ENCODE results near the gene RAP1GAP. TPM values are rescaled to one million over a fixed set of nuclear protein-coding genes. Genes with fewer than 3 reads are reported as not detected.

The RAP1GAP gene
- total and polyA plus RNA-seq, 4 donors, result 8.6 to 23.1 (median 11.3) TPM

GRCh38 chr1:21636029-21636428 is 33.1 kb downstream of the RAP1GAP start:
- no peak for TF ChIP-seq HNF4G (IDR thresholded peaks at IDR 0.05)
- TF ChIP-seq, protein P1, sequence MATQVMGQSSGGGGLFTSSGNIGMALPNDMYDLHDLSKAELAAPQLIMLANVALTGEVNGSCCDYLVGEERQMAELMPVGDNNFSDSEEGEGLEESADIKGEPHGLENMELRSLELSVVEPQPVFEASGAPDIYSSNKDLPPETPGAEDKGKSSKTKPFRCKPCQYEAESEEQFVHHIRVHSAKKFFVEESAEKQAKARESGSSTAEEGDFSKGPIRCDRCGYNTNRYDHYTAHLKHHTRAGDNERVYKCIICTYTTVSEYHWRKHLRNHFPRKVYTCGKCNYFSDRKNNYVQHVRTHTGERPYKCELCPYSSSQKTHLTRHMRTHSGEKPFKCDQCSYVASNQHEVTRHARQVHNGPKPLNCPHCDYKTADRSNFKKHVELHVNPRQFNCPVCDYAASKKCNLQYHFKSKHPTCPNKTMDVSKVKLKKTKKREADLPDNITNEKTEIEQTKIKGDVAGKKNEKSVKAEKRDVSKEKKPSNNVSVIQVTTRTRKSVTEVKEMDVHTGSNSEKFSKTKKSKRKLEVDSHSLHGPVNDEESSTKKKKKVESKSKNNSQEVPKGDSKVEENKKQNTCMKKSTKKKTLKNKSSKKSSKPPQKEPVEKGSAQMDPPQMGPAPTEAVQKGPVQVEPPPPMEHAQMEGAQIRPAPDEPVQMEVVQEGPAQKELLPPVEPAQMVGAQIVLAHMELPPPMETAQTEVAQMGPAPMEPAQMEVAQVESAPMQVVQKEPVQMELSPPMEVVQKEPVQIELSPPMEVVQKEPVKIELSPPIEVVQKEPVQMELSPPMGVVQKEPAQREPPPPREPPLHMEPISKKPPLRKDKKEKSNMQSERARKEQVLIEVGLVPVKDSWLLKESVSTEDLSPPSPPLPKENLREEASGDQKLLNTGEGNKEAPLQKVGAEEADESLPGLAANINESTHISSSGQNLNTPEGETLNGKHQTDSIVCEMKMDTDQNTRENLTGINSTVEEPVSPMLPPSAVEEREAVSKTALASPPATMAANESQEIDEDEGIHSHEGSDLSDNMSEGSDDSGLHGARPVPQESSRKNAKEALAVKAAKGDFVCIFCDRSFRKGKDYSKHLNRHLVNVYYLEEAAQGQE (IDR thresholded peaks at IDR 0.05), result no peak
- TF ChIP-seq HNF4A (conservative IDR thresholded peaks at IDR 0.05), result no peak
- TF ChIP-seq TAF1 (conservative IDR thresholded peaks at IDR 0.05), result no peak
- TF ChIP-seq SP1 (IDR thresholded peaks at IDR 0.05), result no peak
- no peak for TF ChIP-seq JUND (IDR thresholded peaks at IDR 0.05)
- no peak for TF ChIP-seq FOXA2 (IDR thresholded peaks at IDR 0.05)
- TF ChIP-seq ATF3 (IDR thresholded peaks at IDR 0.05), result no peak
- no peak for TF ChIP-seq YY1 (IDR thresholded peaks at IDR 0.05)
- no peak for TF ChIP-seq FOXA1 (IDR thresholded peaks at IDR 0.05)
- TF ChIP-seq CTCF (IDR thresholded peaks at IDR 0.05; ENCODE audit: low read depth, low read length, missing input control), result no peak
- TF ChIP-seq EGR1 (IDR thresholded peaks at IDR 0.05; ENCODE audit: low read depth in 2 of 2), result no peak
- TF ChIP-seq, protein P2, sequence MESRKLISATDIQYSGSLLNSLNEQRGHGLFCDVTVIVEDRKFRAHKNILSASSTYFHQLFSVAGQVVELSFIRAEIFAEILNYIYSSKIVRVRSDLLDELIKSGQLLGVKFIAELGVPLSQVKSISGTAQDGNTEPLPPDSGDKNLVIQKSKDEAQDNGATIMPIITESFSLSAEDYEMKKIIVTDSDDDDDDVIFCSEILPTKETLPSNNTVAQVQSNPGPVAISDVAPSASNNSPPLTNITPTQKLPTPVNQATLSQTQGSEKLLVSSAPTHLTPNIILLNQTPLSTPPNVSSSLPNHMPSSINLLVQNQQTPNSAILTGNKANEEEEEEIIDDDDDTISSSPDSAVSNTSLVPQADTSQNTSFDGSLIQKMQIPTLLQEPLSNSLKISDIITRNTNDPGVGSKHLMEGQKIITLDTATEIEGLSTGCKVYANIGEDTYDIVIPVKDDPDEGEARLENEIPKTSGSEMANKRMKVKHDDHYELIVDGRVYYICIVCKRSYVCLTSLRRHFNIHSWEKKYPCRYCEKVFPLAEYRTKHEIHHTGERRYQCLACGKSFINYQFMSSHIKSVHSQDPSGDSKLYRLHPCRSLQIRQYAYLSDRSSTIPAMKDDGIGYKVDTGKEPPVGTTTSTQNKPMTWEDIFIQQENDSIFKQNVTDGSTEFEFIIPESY (IDR thresholded peaks at IDR 0.05), result no peak
- TF ChIP-seq MAX (IDR thresholded peaks at IDR 0.05), result no peak

GRCh38 chr1:21634806-21635535 is 34.2 kb downstream of the RAP1GAP start:
- Histone ChIP-seq H3K9me3 (ENCODE audit: control insufficient read depth in 4 of 4, low read length in 3 of 4) (no peaks in the 10 kb centered on the region), H3K4me1 (ENCODE audit: control insufficient read depth in 4 of 4, insufficient read depth in 4 of 4, low read length in 3 of 4) (peaks cover 0 to 17% (median 12%) of the 10 kb centered on the region in 4 donors), H3K9ac (ENCODE audit: low read depth in 1 of 2, low read length in 2 of 2) (no peak overlapping the region), H3K4me3 (ENCODE audit: low read depth in 1 of 3, low read length in 3 of 3) (no peak overlapping the region), H3K27me3 (ENCODE audit: control insufficient read depth in 4 of 4, insufficient read depth in 4 of 4, low read length in 3 of 4) (no peaks in the 10 kb centered on the region), H3K36me3 (ENCODE audit: control insufficient read depth in 4 of 4, insufficient read depth in 3 of 4, low read depth in 1 of 4, low read length in 3 of 4) (no peaks in the 10 kb centered on the region), H3K27ac (ENCODE audit: low read depth in 1 of 2, low read length in 2 of 2) (no peak overlapping the region)
- no peak for DNase-seq (ENCODE audit: low spot score)
- 75% methylated on average over 12 of the region's 12 CpGs for WGBS
- TF ChIP-seq JUND (IDR thresholded peaks at IDR 0.05), result no peak
- no peak for TF ChIP-seq YY1 (IDR thresholded peaks at IDR 0.05)
- no peak for TF ChIP-seq GABPA (IDR thresholded peaks at IDR 0.05 in 1 of 2, conservative IDR thresholded peaks at IDR 0.05 in 1 of 2)
- no peak for TF ChIP-seq CTCF (IDR thresholded peaks at IDR 0.05; ENCODE audit: low read depth, low read length, missing input control)
- no peak for TF ChIP-seq SP1 (IDR thresholded peaks at IDR 0.05)
- TF ChIP-seq RAD21 (IDR thresholded peaks at IDR 0.05), result no peak
- no peak for TF ChIP-seq FOXA2 (IDR thresholded peaks at IDR 0.05)
- TF ChIP-seq NR2F2 (IDR thresholded peaks at IDR 0.05), result no peak
- no peak for TF ChIP-seq FOXA1 (IDR thresholded peaks at IDR 0.05)
- TF ChIP-seq ATF3 (IDR thresholded peaks at IDR 0.05), result no peak
- TF ChIP-seq, protein P2 (IDR thresholded peaks at IDR 0.05), result no peak
- no peak for TF ChIP-seq HNF4A (conservative IDR thresholded peaks at IDR 0.05)
- no peak for TF ChIP-seq MAX (IDR thresholded peaks at IDR 0.05)

More at GRCh38 chr1:21636029-21636428, 33.1 kb downstream of the RAP1GAP start:
- H3K4me3 ChIP-seq (ENCODE audit: low read depth in 1 of 3, low read length in 3 of 3), result no peak overlapping the region
- no peak overlapping the region for H3K27ac ChIP-seq (ENCODE audit: low read depth in 1 of 2, low read length in 2 of 2)
- no peak for DNase-seq (ENCODE audit: low spot score)
- WGBS, result 97% methylated on average over 2 of the region's 2 CpGs
- H3K9me3 ChIP-seq (ENCODE audit: control insufficient read depth in 4 of 4, low read length in 3 of 4), result no peaks in the 10 kb centered on the region
- no peaks in the 10 kb centered on the region for H3K27me3 ChIP-seq (ENCODE audit: control insufficient read depth in 4 of 4, insufficient read depth in 4 of 4, low read length in 3 of 4)
- peaks cover 0 to 17% (median 12%) of the 10 kb centered on the region in 4 donors for H3K4me1 ChIP-seq (ENCODE audit: control insufficient read depth in 4 of 4, insufficient read depth in 4 of 4, low read length in 3 of 4)
- no peaks in the 10 kb centered on the region for H3K36me3 ChIP-seq (ENCODE audit: control insufficient read depth in 4 of 4, insufficient read depth in 3 of 4, low read depth in 1 of 4, low read length in 3 of 4)
- no peak overlapping the region for H3K9ac ChIP-seq (ENCODE audit: low read depth in 1 of 2, low read length in 2 of 2)

All from liver (tissue), 9 donors.